ENCODE measurements around the gene CHMP4A. TPM values are rescaled to one million over a fixed set of nuclear protein-coding genes. Genes with fewer than 3 reads are reported as not detected.
A peak's percentile ranks its signal among the peaks of the same experiment; 100 is the strongest.

The CHMP4A gene
- total RNA-seq, 4 donors from 2014 or later = 51.8 to 82.7 (median 64.7) TPM

DNA sequence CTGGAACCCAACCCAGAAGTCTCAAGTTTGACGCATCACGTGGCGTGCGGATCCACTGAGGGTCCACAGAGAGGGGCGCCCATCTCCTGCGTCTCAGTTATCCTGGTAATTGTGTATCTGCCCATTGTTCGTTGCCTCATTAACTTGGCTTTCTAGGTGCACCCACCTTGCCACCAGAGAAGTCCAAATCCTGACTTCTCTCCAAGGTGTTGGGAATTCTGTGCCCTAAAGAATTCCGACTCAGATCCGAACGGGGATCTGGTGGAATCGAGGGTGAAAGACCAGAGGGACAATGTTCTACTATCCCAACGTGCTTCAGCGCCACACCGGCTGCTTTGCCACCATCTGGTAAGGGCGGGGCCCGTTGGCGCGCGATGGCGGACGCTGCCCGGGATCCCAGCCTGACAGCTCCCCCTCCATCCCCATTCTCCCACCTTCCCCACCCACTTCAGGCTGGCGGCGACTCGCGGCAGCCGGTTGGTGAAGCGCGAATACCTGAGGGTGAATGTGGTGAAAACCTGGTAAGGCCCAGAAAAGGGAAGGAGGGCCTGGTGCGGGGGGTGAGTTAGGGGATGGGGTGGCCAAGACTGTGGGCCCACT, 40.9 kb downstream of the CHMP4A start:
- ATAC-seq (ENCODE audit: low FRiP score) = peak; percentile 2

DNA sequence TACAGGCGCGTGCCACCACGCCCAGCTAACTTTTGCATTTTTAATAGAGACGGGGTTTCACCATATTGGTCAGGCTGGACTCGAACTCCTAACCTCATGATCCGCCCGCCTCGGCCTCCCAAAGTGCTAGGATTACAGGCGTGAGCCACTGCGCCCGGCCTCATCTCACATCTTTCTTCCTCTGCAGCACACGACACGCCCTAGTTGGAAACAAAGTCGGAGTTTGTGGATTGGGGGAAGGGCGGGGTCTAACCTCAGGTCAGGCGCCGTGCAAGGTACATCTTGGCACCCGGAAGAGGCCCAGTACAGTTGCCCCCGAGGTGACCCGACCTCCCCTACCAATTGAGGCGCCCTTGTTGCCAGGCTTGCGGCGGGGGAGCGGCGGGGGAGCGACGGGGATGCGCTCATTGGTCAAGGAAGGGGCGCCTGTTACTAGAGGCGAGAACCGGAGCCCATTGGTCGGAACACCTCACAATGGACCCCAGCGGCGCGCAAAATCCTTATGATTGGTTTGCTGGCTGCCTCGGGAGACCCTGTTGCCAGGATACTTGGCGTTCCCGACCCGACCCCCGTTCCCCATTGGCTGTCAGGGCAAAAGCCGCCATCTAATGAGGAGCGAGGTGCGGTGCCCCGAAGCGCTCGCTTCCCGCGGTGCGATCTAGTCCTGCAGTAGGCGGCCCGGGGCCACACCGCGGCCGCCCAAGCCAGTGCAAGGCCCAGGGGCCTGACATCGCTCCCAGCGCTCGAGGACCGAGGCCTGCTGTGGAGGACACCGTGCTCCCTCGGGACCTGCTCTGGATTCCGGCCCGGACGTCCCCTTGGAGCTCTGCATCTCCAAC, 41.6 kb downstream of the CHMP4A start, which contains the start of gene REC8:
TSS of gene REC8 (plus strand) at position 659 of the 839 bp plus-strand sequence. CDS start 473 bp downstream, outside the sequence.
- TF ChIP-seq, protein P1, sequence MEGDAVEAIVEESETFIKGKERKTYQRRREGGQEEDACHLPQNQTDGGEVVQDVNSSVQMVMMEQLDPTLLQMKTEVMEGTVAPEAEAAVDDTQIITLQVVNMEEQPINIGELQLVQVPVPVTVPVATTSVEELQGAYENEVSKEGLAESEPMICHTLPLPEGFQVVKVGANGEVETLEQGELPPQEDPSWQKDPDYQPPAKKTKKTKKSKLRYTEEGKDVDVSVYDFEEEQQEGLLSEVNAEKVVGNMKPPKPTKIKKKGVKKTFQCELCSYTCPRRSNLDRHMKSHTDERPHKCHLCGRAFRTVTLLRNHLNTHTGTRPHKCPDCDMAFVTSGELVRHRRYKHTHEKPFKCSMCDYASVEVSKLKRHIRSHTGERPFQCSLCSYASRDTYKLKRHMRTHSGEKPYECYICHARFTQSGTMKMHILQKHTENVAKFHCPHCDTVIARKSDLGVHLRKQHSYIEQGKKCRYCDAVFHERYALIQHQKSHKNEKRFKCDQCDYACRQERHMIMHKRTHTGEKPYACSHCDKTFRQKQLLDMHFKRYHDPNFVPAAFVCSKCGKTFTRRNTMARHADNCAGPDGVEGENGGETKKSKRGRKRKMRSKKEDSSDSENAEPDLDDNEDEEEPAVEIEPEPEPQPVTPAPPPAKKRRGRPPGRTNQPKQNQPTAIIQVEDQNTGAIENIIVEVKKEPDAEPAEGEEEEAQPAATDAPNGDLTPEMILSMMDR (IDR thresholded peaks at IDR 0.05) = no peak
- DNase-seq (ENCODE audit: low spot score) = peak; percentile 46
- ATAC-seq (ENCODE audit: low FRiP score) = peak; percentile 92

More for the DNA sequence above, 40.9 kb downstream of the CHMP4A start:
- DNase-seq (ENCODE audit: low spot score) = no peak
- TF ChIP-seq, protein P1 (IDR thresholded peaks at IDR 0.05) = no peak

DNA sequence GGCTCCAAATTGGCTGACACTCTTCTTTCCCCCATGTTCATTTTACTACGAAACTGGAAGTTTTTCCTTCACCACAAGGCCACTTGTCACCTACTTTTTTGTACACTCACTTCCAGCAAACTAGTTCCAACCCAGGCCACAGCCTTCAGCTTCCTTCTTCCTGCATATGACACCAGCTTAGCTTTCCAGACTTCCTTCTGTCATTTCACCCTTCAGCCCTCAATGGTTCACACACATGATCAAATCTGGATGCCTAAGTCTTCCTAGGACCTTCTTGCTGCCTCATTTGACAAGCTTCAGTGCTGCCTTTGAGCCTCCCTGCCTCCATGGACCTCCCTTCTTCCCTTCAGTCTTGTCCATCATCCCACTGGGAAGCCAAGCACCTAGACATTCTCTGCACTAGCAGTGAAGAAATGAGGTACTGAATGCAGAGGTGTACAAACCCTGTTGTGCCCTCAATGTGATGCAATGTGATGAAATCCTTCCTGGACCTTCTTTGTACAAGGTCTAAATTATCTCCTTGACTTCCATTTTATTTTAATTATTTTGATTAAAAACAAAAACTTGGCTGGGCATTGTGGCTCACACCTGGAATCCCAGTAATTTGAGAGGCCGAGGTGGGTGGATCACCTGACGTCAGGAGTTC, 45.7 kb downstream of the CHMP4A start:
- TF ChIP-seq, protein P1 (IDR thresholded peaks at IDR 0.05) = no peak
- ATAC-seq (ENCODE audit: low FRiP score) (no peak), DNase-seq (ENCODE audit: low spot score) (no peak)

DNA sequence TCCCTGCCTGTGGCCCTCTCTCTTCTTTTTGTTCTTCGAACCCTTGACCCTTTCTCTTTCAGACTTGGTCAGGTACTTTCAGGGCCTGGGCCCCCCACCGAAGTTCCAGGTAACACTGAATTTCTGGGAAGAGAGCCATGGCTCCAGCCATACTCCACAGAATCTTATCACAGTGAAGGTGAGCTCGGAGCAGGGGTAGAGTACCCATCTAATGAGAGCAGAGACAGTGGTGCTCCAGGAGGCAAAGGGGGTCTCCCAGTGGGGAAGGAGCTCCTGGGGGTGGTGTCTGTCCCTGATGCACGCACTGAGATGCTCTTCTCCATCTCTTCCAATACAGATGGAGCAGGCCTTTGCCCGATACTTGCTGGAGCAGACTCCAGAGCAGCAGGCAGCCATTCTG, 47.5 kb downstream of the CHMP4A start:
- TF ChIP-seq, protein P1 (IDR thresholded peaks at IDR 0.05) = no peak
- ATAC-seq (ENCODE audit: low FRiP score) (no peak), DNase-seq (ENCODE audit: low spot score) (no peak)

DNA sequence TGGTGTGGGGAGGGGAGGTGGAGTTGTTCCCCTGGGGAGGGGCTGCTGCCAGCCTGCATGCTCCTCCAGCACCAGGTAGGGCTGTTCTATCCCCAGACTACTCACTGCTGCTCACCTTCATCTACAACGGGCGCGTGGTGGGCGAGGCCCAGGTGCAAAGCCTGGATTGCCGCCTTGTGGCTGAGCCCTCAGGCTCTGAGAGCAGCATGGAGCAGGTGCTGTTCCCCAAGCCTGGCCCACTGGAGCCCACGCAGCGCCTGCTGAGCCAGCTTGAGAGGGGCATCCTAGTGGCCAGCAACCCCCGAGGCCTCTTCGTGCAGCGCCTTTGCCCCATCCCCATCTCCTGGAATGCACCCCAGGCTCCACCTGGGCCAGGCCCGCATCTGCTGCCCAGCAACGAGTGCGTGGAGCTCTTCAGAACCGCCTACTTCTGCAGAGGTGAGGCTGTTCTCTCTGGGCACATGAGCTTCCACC, 48.7 kb downstream of the CHMP4A start:
- DNase-seq (ENCODE audit: low spot score) (no peak), ATAC-seq (ENCODE audit: low FRiP score) (no peak)
- TF ChIP-seq, protein P1 (IDR thresholded peaks at IDR 0.05) = no peak

DNA sequence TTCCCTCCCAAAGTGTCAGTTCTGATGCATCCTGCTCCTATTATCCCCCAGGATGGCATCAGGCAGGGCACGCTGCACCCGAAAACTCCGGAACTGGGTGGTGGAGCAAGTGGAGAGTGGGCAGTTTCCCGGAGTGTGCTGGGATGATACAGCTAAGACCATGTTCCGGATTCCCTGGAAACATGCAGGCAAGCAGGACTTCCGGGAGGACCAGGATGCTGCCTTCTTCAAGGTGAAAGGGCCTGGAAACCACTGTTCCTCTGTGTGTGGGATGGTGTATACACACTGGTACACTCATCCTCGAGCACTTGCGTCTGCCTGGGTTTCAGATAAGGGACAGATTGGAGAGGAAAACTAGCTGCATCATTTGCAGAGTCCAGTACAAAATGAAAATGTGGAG, 51.2 kb downstream of the CHMP4A start:
- DNase-seq (ENCODE audit: low spot score) = no peak
- TF ChIP-seq, protein P1 (IDR thresholded peaks at IDR 0.05) = no peak
- ATAC-seq (ENCODE audit: low FRiP score) = peak; percentile 11
